ENCODE data around the gene TRIM71.
"Not testable (repeated sequence)": the region's sequence is repeated elsewhere in the genome, so short reads cannot be mapped to it uniquely, and the experiment has no call there.

TRIM71 gene

DNA sequence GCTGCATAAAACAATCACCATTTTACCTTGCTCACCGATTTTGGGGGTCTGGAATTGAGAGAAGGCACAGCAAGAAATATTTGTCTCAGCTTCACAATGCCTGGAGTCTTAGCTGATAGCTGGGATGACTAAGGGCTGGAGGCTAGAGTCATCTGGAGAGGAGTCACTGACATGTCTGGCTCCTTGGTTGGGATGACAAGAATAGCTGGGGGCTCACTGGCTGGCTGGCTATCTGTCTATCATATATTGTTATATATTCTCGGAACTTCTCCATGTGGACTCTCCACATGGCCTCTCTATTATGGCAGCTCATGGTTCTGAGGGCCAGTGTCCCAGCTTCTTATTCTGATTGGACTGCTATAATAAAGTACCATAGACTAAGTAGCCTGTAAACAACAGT is 20.0 kb upstream of the TRIM71 start:
- H3K27ac ChIP-seq (ENCODE audit: low read depth, low read length), result no peak overlapping the region; the same call in 1 of the 2 replicates
- H3K9ac ChIP-seq (ENCODE audit: low read length), result no peak overlapping the region
- H3K36me3 ChIP-seq (ENCODE audit: control insufficient read depth, insufficient read depth, low read length), result peaks cover 2% of the 10 kb centered on the region; the same call in 1 of the 2 replicates
- H3K4me3 ChIP-seq (ENCODE audit: low read depth, low read length), result no peak overlapping the region
- H3K4me1 ChIP-seq (ENCODE audit: control insufficient read depth, insufficient read depth, low read length), result peaks cover 28% of the 10 kb centered on the region
- H3K9me3 ChIP-seq (ENCODE audit: control insufficient read depth, insufficient read depth, low read depth, low read length), result no peaks in the 10 kb centered on the region
- H3K27me3 ChIP-seq (ENCODE audit: control insufficient read depth, insufficient read depth, low read length), result no peaks in the 10 kb centered on the region

DNA sequence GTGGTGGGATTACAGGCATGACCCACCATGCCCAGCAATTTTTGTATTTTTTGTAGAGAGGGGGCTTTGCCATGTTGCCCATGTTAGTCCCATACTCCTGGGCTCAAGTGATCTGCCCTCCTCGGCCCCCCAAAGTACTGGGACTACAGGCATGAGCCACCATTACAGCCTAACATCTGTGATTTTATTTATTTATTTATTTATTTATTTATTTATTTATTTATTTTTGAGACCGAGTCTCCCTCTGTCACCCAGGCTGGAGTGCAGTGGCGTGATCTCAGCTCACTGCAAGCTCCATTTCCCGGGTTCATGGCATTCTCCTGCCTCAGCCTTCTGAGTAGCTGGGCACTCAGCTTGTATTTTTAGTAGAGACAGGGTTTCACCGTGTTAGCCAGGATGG is 16.4 kb upstream of the TRIM71 start:
- peaks cover 16% of the 10 kb centered on the region for H3K4me1 ChIP-seq (ENCODE audit: control insufficient read depth, insufficient read depth, low read length)
- not testable (repeated sequence) for H3K36me3 ChIP-seq (ENCODE audit: control insufficient read depth, insufficient read depth, low read length); H3K9me3 ChIP-seq (ENCODE audit: control insufficient read depth, insufficient read depth, low read depth, low read length); H3K27ac ChIP-seq (ENCODE audit: low read depth, low read length); H3K9ac ChIP-seq (ENCODE audit: low read length); H3K27me3 ChIP-seq (ENCODE audit: control insufficient read depth, insufficient read depth, low read length); H3K4me3 ChIP-seq (ENCODE audit: low read depth, low read length)

DNA sequence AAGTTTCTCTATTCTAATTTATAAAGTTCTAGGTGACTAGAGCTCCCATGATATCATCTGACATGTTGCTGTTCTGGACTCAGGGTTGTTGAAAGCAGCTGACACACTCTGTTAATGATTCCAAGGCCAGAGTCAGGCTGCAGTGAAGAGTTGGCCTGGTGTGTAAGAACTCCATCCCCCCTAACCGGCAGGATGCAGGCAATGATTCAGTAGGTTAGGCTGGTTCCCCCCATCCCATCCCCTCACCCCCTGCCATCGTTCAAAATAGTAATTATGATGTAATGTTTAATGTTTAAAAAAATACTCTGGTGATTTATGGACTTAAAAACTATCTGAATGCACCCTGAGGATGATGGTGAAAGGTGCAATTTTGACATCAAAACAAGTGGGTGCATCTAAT is 4.6 kb upstream of the TRIM71 start:
- Histone ChIP-seq H3K36me3 (ENCODE audit: control insufficient read depth, insufficient read depth, low read length) (peaks cover 9% of the 10 kb centered on the region), H3K27me3 (ENCODE audit: control insufficient read depth, insufficient read depth, low read length) (no peaks in the 10 kb centered on the region), H3K9ac (ENCODE audit: low read length) (no peak overlapping the region), H3K9me3 (ENCODE audit: control insufficient read depth, insufficient read depth, low read depth, low read length) (no peaks in the 10 kb centered on the region), H3K27ac (ENCODE audit: low read depth, low read length) (no peak overlapping the region), H3K4me3 (ENCODE audit: low read depth, low read length) (no peak overlapping the region), H3K4me1 (ENCODE audit: control insufficient read depth, insufficient read depth, low read length) (peaks cover 30% of the 10 kb centered on the region)

DNA sequence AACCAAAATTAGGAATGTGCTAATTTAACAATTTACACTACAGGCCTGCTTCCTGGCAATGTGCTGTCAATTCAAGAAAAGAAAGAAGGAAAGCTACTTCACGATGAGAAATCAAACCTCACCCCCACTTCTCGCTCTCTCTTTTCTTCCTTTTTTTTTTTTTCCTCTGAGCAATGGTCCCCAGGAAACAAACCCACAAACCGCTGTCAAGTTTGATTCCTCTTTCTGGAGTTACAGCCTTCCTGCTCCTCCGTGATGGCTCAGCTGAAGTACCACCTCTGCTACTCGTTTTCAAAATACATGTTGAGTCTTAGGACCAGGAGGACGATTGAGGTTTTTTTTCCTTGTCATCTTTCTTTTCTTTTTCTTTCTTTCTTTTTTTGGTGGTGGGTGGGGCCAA is 3.4 kb upstream of the TRIM71 start:
- Histone ChIP-seq H3K36me3 (ENCODE audit: control insufficient read depth, insufficient read depth, low read length) (peaks cover 20% of the 10 kb centered on the region), H3K4me3 (ENCODE audit: low read depth, low read length) (peak overlapping the region; percentile 71), H3K27ac (ENCODE audit: low read depth, low read length) (peak overlapping the region; percentile 96; the same call in 1 of the 2 replicates), H3K9ac (ENCODE audit: low read length) (peak overlapping the region; percentile 41), H3K4me1 (ENCODE audit: control insufficient read depth, insufficient read depth, low read length) (peaks cover 30% of the 10 kb centered on the region), H3K27me3 (ENCODE audit: control insufficient read depth, insufficient read depth, low read length) (no peaks in the 10 kb centered on the region), H3K9me3 (ENCODE audit: control insufficient read depth, insufficient read depth, low read depth, low read length) (no peaks in the 10 kb centered on the region)

DNA sequence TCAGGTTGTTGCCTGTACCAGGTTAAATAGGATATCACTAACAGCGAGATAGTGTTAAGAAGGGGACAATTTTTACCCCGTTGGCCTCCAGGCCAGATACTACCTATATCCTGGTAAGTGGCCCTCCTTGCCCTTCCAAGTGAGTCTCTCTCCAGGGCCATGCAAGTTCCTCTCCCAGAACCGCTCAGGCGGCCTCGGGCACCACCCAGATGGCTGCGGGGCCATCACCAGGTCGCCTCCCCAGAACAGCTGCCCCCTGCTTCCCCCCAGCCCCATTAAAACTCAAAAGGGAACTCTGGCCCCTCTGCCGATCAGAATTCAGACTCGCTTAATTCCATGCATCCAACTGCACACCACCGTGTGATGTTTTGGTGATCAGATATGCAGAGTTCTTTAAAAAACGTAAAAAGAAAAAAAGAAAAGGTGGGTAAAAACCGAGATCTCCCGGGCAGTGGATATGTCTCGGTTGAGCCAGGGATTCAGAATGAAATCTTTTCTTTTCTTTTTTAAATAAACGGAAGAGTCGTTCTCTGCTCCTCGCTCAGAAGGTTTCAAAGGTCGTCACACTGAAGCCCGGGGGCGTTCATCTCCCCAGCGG is 1.9 kb upstream of the TRIM71 start:
- Histone ChIP-seq H3K9me3 (ENCODE audit: control insufficient read depth, insufficient read depth, low read depth, low read length) (no peaks in the 10 kb centered on the region), H3K27me3 (ENCODE audit: control insufficient read depth, insufficient read depth, low read length) (no peaks in the 10 kb centered on the region), H3K4me1 (ENCODE audit: control insufficient read depth, insufficient read depth, low read length) (peaks cover 30% of the 10 kb centered on the region), H3K4me3 (ENCODE audit: low read depth, low read length) (peak overlapping the region; percentile 71), H3K27ac (ENCODE audit: low read depth, low read length) (peak overlapping the region; percentile 96), H3K9ac (ENCODE audit: low read length) (peak overlapping the region; percentile 85), H3K36me3 (ENCODE audit: control insufficient read depth, insufficient read depth, low read length) (peaks cover 36% of the 10 kb centered on the region)

DNA sequence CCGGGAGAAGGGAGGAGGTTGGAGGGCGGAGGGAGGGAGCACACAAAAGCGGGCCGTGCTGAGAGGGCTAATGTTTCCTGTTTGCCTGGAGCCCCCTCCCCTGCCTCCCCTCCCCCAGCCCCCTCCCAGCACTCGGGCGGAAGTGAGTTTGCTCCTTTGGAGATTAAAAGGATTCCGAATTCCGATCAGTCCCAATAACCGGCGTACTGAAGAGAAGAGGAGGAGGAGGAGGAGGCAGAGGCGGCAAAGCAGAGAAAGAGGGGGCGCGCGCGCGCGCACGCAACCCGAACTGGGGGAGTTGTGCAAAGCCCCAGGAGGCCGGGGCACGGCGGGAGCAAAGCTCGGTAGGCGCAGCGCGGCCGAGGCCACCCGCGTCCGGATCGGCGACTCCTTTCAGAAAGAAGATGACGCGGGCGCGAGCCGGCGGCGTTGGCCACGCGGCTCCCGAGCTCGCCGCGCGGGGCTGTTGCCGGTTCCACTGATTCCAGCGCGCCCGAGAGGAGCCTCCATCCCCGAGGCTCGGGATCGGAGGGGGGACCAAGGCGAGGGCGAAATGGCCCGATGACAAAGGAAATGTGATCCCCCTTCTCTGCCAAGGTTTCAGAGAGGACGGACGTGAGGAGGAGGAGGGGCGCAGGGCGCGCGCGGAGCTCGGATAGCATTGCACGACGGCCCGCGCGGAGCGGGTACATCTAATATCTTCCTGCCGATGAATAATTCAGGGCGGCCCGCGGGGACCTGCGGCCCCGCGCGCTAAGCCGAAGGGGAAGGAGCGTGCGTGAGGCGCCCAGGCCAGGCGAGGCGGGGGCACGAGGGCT is 1.1 kb upstream of the TRIM71 start:
- Histone ChIP-seq H3K4me3 (ENCODE audit: low read depth, low read length) (peak overlapping the region; percentile 98), H3K9me3 (ENCODE audit: control insufficient read depth, insufficient read depth, low read depth, low read length) (no peaks in the 10 kb centered on the region), H3K27me3 (ENCODE audit: control insufficient read depth, insufficient read depth, low read length) (no peaks in the 10 kb centered on the region), H3K36me3 (ENCODE audit: control insufficient read depth, insufficient read depth, low read length) (peaks cover 42% of the 10 kb centered on the region), H3K9ac (ENCODE audit: low read length) (peak overlapping the region; percentile 99), H3K4me1 (ENCODE audit: control insufficient read depth, insufficient read depth, low read length) (peaks cover 30% of the 10 kb centered on the region), H3K27ac (ENCODE audit: low read depth, low read length) (peak overlapping the region; percentile 98)

DNA sequence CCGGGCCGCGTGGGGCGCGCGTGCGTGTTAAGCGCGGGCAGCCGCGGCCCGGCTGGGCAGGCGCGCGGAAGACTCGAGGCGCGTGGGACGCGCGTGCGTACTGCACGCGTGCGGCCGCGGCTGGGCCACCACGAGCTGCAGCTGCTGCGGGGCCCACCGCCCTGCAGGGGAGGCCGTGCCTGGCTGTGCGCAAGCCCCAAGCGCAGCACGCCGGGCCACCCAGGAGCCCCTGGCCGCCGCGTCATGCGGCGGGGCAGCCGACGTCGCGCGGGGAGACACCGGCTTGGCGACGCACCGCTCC is 590 bp upstream of the TRIM71 start:
- Histone ChIP-seq H3K36me3 (ENCODE audit: control insufficient read depth, insufficient read depth, low read length) (peaks cover 47% of the 10 kb centered on the region), H3K27me3 (ENCODE audit: control insufficient read depth, insufficient read depth, low read length) (no peaks in the 10 kb centered on the region), H3K9me3 (ENCODE audit: control insufficient read depth, insufficient read depth, low read depth, low read length) (no peaks in the 10 kb centered on the region), H3K9ac (ENCODE audit: low read length) (peak overlapping the region; percentile 99), H3K4me1 (ENCODE audit: control insufficient read depth, insufficient read depth, low read length) (peaks cover 30% of the 10 kb centered on the region), H3K4me3 (ENCODE audit: low read depth, low read length) (peak overlapping the region; percentile 98), H3K27ac (ENCODE audit: low read depth, low read length) (peak overlapping the region; percentile 98)

DNA sequence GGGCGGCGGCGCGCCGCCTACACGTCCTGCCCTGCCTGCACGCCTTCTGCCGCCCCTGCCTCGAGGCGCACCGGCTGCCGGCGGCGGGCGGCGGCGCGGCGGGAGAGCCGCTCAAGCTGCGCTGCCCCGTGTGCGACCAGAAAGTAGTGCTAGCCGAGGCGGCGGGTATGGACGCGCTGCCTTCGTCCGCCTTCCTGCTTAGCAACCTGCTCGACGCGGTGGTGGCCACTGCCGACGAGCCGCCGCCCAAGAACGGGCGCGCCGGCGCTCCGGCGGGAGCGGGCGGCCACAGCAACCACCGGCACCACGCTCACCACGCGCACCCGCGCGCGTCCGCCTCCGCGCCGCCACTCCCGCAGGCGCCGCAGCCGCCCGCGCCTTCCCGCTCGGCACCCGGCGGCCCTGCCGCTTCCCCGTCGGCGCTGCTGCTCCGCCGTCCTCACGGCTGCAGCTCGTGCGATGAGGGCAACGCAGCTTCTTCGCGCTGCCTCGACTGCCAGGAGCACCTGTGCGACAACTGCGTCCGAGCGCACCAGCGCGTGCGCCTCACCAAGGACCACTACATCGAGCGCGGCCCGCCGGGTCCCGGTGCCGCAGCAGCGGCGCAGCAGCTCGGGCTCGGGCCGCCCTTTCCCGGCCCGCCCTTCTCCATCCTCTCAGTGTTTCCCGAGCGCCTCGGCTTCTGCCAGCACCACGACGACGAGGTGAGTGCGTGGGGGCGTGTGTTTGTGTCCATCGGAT is 602 bp downstream of the TRIM71 start:
- H3K9me3 ChIP-seq (ENCODE audit: control insufficient read depth, insufficient read depth, low read depth, low read length), result no peaks in the 10 kb centered on the region
- peaks cover 57% of the 10 kb centered on the region for H3K36me3 ChIP-seq (ENCODE audit: control insufficient read depth, insufficient read depth, low read length)
- peak overlapping the region; percentile 98 for H3K4me3 ChIP-seq (ENCODE audit: low read depth, low read length)
- H3K9ac ChIP-seq (ENCODE audit: low read length), result peak overlapping the region; percentile 99
- no peaks in the 10 kb centered on the region for H3K27me3 ChIP-seq (ENCODE audit: control insufficient read depth, insufficient read depth, low read length)
- H3K27ac ChIP-seq (ENCODE audit: low read depth, low read length), result peak overlapping the region; percentile 98
- peaks cover 28% of the 10 kb centered on the region for H3K4me1 ChIP-seq (ENCODE audit: control insufficient read depth, insufficient read depth, low read length)

DNA sequence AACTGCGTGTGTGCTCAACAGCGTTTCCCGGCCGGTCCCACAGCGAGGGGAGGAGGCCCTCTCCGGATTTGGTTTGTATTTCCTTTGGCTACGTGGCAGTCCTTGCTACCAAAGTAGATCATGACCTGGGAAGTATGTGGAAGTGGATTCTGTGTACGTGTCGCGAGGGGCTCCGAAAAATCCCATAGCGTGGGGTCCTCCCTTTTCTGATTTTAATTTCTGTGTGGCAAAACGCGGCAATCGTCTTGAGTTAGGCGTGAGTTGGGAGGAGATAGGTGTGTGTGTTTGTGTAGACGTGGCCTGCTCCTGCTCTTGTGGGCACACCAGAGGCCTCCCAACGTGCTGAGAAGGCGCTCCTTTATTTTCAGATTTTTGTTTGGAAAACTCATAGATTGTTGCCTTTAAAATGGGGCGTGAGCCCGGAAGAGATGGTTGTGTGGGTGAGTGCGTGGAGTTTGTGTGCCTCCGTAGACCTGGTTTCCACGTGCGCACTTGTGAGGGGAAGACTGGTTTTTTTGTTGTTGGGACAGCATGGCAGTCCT is 1.2 kb downstream of the TRIM71 start:
- peak overlapping the region; percentile 99 for H3K9ac ChIP-seq (ENCODE audit: low read length)
- peak overlapping the region; percentile 98 for H3K27ac ChIP-seq (ENCODE audit: low read depth, low read length)
- no peaks in the 10 kb centered on the region for H3K27me3 ChIP-seq (ENCODE audit: control insufficient read depth, insufficient read depth, low read length)
- H3K4me3 ChIP-seq (ENCODE audit: low read depth, low read length), result peak overlapping the region; percentile 98
- no peaks in the 10 kb centered on the region for H3K9me3 ChIP-seq (ENCODE audit: control insufficient read depth, insufficient read depth, low read depth, low read length)
- H3K4me1 ChIP-seq (ENCODE audit: control insufficient read depth, insufficient read depth, low read length), result peaks cover 26% of the 10 kb centered on the region
- peaks cover 59% of the 10 kb centered on the region for H3K36me3 ChIP-seq (ENCODE audit: control insufficient read depth, insufficient read depth, low read length)

DNA sequence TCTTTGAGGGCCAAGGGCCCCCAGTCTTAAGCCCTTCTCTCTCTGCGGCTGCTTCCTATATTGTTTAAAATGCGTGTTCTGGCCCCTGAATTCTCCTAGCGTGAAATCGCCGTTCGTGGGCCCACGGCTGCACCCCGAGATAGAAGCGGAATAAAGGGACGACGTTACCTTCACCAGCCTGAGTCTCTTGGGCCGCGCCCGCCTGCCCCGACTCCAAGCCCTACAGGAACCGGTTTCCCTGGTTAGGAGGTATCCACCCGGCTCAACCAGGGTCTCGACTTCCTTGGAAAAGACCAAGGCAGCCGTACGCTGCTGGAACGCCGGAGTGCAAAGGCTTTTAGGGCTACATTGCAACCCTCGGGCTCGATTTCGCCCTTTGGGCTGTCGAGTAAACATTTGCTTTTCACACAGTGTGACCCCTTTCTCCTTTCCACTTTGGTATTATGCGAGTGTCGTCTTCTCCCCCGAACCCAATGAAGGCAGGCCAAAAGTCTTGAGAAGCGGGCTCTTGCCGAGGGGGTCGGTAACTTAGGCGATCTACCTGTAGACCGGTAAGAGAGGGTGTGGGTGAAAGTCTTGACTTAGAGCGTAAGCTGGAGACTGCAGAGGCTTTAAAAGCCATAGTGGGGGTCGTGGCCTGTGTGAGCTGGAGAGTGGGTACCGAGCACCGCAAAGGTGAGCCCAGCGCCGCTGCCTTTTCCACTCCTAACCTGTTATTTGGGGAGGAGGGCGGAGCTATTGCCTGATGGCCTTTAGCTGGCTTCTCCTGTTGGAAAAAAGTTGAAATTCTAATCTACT is 2.0 kb downstream of the TRIM71 start:
- Histone ChIP-seq H3K27me3 (ENCODE audit: control insufficient read depth, insufficient read depth, low read length) (no peaks in the 10 kb centered on the region), H3K9me3 (ENCODE audit: control insufficient read depth, insufficient read depth, low read depth, low read length) (no peaks in the 10 kb centered on the region), H3K36me3 (ENCODE audit: control insufficient read depth, insufficient read depth, low read length) (peaks cover 61% of the 10 kb centered on the region), H3K27ac (ENCODE audit: low read depth, low read length) (peak overlapping the region; percentile 98), H3K9ac (ENCODE audit: low read length) (peak overlapping the region; percentile 99), H3K4me1 (ENCODE audit: control insufficient read depth, insufficient read depth, low read length) (peaks cover 24% of the 10 kb centered on the region), H3K4me3 (ENCODE audit: low read depth, low read length) (peak overlapping the region; percentile 98)

Data from HUES6 (cell line).